Raji (cell line): Measurements from ENCODE around the gene ODC1.

Experiments used
- POLR2A ChIP-seq: IDR thresholded peaks from 2 replicates; pipeline ENCODE4 v1.6.1; 2011; ENCODE audit warnings: low read depth, low read length, control low read depth; ENCODE audit not compliant: insufficient read depth

Gene ODC1

GRCh38 chr2:10405448-10405847 is 42.7 kb downstream of the ODC1 start:
- no peak for TF ChIP-seq POLR2A

GRCh38 chr2:10404324-10405143 is 43.6 kb downstream of the ODC1 start:
- no peak for TF ChIP-seq POLR2A

GRCh38 chr2:10402653-10403215 is 45.4 kb downstream of the ODC1 start:
- TF ChIP-seq POLR2A: no peak

- TF ChIP-seq POLR2A: no peak
These were observed 46.0 kb downstream of the ODC1 start for GRCh38 chr2:10402062-10402585.

GRCh38 chr2:10400978-10401951 is 46.9 kb downstream of the ODC1 start:
- TF ChIP-seq POLR2A: no peak

- TF ChIP-seq POLR2A: no peak
These were observed 47.6 kb downstream of the ODC1 start for GRCh38 chr2:10400568-10400977.

GRCh38 chr2:10400002-10400401 is 48.1 kb downstream of the ODC1 start:
- TF ChIP-seq POLR2A: no peak

- no peak for TF ChIP-seq POLR2A
These were observed 48.8 kb downstream of the ODC1 start for GRCh38 chr2:10399358-10399757.

- TF ChIP-seq POLR2A: no peak
These were observed 49.6 kb downstream of the ODC1 start for GRCh38 chr2:10398496-10398895.

GRCh38 chr2:10397878-10398277 is 50.2 kb downstream of the ODC1 start:
- no peak for TF ChIP-seq POLR2A

- no peak for TF ChIP-seq POLR2A
These were observed 50.7 kb downstream of the ODC1 start for GRCh38 chr2:10397297-10397875.

- no peak for TF ChIP-seq POLR2A
These were observed 51.7 kb downstream of the ODC1 start for GRCh38 chr2:10396464-10396863.

- no peak for TF ChIP-seq POLR2A
These were observed 52.2 kb downstream of the ODC1 start for GRCh38 chr2:10395893-10396292.

GRCh38 chr2:10393640-10393982 is 54.5 kb downstream of the ODC1 start:
- TF ChIP-seq POLR2A: no peak

GRCh38 chr2:10392951-10393639 is 55.0 kb downstream of the ODC1 start:
- TF ChIP-seq POLR2A: no peak

- no peak for TF ChIP-seq POLR2A
These were observed 55.6 kb downstream of the ODC1 start for GRCh38 chr2:10392548-10392947.
